Esophagus muscularis mucosa (tissue), 3 donors: ENCODE measurements around the gene CYLD.

ENCODE experiments used
- CTCF ChIP-seq, 3 experiments: fragments of 200-600 bp in 2 of 3; fragments of 450-650 bp in 1 of 3; sonication (generic) in 2 of 3; IDR thresholded peaks; one replicate each; pipeline ENCODE4 v1.5.1; 2017 to 2019; ENCODE audit warnings: antibody characterized with exemption in 3 of 3, mild to moderate bottlenecking in 2 of 3, moderate library complexity in 1 of 3
- POLR2A ChIP-seq: fragments of 450-650 bp; IDR thresholded peaks from one replicate; pipeline ENCODE4 v1.6.1; 2017; ENCODE audit warnings: antibody characterized with exemption, moderate library complexity, mild to moderate bottlenecking, low read depth
- POLR2AphosphoS5 ChIP-seq, 2 donors: sonication (generic); formaldehyde crosslinking; IDR thresholded peaks; one replicate each; pipeline ENCODE4 v1.6.1; 2017; ENCODE audit warnings: antibody characterized with exemption in 2 of 2

- TF ChIP-seq CTCF (IDR thresholded peaks at IDR 0.05), result no peak
- TF ChIP-seq POLR2AphosphoS5 (IDR thresholded peaks at IDR 0.05), result no peak
- TF ChIP-seq POLR2A, result no peak
These were observed 67.1 kb downstream of the CYLD start for GRCh38 chr16:50808929-50809538.
